ENCODE data around the gene CEP131.
"Not testable (repeated sequence)": the region's sequence is repeated elsewhere in the genome, so short reads cannot be mapped to it uniquely, and the experiment has no call there.

CEP131 gene

DNA sequence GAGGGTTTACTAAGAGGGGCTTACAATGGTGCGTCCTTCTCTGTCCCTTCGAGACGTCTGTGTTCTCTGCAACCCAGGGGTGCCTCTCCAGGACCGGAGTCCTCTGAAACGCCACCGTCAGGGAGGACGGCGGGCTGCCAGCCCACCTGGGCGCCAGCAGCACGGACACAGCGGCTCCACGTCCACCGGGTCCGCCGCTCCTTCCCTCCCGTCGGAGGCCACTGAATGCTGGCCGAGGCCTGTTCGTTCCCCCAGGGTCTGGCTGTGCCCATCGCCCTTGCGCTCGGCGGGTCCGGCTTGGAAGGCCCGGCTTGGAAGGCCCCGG, 15.7 kb upstream of the CEP131 start:
- no peak for DNase-seq

DNA sequence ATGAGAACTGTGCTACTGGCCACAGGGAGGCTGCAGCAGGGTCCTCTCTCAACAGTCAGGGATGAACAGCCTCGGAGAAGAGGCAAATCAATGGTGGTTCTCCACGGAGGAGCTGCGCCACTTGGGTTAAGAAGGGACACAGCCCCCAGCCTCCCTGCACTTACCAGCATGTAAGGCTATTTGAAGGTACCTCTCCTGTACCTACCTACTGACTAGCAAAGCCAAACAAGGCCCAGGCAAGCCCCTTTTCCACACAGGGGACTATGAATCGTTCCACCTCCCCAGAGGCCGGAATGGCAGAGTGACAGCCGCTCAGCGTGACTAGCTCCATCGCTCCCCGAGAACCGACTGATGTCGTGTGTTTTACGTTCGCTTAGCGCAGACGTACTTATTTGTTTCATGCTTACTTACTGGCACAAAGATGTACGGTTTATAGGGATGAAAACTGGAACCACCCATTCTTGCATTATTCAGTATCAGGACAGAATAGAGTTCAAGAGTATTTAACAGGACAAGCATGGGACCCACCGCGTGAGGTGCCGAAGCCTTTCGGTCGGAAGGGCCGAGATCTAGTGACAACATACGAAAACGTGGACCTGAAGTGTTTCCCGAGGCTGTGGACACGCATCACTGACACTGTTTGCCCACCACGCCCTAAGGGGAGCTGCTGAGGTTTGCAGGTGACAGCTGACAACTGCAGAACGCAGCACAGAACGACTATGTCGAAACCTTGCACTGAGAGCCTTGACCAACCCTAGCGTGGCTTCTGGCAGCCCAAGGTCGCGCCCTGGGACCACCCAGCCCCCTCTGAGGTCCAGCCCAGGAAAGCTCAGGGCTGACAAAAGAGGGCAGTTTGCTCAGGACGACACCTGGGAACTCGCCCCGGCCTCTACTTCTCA, 15.1 kb upstream of the CEP131 start:
- no peak for DNase-seq

DNA sequence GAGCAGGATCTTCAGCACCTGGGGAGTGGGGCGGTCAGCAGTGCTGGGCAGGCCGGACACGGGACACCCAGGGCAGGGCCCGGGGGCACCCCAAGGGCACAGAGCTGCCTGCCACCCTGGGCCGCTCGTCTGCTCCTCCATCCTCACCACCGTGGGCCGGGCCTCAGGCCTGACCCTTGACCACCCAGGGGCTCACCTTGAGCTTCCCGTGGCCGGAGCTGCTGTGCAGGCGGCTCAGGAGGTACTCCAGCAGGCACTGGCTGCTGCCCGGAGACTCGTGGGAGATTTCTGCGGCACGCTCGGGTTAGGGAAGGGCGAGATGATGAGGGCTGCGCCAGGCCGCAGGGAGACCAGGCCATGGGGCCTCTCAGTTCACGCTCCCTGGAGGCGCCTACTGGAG, 14.0 kb upstream of the CEP131 start:
- DNase-seq, result no peak

DNA sequence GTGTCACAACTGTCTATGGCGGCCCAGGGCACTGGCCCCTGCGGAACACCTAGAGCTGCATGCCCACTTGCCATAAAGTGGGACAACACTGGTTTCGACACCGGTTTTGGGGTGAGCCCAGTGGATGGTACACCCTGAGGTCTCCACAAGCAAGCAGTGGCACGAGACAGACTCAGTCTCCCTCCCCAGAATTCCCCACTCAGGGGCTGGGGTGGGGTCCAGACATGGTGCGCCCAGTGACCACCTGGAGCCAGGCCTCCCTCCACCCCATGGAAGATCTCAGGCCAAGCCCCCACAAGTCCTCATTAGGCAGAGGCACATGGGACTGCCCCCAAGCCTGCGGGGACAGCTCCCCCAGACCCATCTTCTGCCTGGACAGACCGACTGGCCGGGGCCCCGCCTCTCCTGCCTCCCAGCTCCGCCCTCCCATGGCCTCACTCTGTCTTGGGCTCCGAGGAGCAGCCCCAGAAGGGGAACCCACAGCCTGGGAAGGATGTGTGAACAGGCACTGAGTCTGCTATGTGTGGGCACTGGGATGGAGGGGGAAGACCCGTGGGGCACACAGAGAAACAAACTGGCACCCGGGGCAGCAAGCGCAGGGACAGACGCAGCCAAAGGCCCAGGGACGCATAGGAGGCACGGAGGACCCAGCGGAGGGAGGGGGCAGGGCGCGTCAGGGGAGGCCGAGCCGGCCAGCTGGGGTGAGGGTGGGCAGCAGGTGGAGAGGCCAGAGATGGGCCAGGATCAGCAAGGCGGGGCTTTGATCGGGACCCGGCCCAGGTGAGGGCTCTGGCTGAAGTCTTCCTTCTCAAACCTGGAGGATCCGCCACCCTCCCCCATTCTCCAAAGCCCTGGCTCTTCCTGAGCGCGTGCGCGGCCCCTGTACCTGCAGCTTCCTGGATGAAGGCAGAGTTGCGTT, 13.3 kb upstream of the CEP131 start:
- no peak for DNase-seq

DNA sequence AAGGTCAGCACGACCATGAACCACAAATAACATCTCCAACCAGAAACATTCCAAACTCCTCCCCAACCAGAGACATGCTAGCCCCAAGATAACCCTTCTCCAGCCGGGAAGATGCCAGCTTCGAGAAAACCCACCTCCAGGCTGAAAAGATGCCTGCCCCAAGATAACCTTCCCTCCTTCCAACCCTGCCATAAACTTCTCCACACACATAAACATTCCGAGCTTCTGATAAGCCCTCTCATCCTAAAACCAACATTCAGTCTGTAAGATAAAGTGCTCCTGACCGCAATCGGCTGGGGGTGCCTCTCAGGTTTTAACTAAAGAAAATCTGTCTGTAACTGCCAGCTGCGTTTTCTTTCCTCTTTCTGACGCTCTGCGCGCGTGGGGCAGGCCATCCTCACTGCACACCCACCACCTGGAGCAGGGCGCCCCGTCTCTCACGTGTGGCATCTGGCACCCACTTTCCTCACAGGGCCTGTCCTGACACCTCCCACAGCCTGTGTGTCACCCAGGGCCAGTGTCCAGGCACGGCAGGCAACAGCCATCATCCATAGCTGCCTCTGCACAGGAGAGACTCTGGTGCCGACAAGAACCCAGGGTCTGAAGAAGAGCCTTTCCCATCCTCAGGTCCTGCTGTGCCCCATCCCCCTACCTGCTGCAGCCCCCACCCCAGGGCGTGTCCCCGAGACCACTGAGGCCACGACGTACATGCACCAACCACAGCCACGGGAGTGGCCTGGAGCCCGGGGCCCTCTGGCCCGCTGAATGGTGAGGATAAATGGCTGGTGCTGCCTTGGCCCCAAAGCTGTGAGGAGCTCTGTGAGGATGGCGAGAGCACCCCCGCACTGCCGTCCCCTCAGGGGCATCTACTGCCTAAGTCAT, 12.4 kb upstream of the CEP131 start:
- DNase-seq, result no peak

DNA sequence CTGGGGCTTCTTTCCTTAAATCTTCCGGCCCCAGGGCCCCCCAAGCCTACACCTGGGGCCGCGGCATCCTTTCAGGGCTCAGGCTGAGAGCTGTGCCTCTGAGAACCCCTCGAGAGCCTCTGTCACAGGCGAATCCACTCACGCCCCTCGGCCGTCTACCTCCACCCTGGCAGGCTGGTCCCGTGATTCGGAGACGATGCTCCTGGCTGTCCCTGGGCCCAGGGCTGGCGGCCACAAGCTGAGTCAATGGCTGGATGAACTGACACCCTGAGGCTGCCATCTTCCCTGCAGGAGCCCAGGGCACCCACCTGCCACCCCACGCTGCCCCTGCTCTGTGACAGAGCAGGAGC, 11.7 kb upstream of the CEP131 start:
- DNase-seq, result no peak

DNA sequence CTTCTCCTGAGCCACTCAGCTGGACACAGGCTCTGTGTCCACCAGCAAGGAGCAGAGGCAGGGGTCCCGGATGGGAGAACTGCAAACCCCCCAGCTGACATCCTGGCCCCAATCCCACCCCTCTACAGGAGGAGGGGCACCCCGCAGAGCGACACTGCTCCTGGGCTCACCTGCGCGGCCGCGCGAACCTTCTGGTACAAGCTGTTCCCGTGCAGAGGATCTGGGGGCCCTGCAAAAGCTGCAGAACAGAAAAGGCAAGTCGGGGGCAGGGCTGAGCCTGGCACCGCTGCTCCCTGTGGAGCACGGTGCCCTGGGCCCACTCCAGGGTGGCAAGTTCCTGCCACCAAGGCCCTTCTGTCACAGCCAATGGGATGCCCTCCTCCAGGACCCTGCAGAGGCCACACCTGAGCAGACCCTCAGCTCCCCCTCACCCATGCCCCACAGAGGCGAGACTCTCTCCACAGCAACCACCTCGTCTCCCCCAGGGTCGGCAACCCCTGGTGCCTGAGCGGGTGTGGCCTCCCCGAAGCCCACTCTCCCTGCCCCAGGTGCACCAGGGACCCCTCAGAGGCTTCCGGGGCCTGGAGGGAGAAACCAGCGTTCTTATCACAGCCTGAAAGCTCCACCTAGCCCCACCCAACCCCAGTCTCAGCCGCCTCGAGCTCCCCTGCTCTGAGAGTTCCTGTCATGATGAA, 11.2 kb upstream of the CEP131 start:
- DNase-seq, result no peak

DNA sequence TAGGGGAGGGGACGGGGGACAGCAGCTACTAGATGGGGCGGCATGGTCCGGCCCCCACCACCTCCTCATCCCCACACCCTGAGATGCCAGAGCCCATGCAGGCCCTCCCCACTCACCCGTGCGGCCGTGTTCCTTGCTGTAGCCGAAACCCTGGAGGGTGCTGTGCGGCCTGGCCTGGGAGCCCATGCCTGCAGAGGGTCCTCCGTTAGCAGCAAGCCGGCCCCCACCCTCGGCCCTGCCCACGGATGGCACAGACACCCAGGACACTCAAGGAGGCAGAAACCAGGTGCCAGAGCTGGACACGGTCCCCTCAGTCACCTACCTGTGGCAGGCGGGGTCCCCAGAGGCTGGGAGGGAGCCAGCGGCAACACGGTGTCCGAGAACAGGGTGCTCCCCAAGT, 10.6 kb upstream of the CEP131 start:
- no peak for DNase-seq

DNA sequence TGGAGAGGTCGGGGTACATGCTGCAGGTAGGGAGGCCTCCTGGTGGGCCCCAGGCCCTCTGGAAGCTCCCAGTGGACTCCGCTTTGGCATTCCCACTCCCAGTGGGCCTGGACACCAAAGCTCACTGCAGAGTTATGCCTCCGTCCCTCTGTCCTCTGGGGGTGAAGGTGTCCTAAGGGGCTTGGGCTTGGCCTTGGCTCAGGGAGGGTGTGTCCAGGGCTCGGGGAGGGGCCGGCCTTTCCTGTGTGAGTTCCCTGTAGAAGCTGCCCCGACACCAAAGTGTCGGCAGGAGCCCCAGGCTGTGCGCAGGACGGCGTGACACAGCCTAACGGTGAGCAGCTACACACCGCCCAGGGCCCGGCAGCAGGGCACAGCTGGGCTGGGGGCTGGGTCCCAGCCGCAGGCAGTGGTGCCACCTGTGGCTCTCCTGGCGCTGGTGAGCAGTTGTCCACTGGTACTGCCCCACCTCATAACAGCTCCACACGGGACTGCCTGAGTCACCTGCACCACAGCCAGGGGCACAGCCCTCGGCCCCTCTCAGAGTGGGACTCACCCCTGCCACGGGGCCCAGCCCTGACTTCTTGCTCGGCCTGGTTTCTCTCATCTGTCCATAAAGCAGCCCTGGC, 10.0 kb upstream of the CEP131 start:
- no peak for DNase-seq

DNA sequence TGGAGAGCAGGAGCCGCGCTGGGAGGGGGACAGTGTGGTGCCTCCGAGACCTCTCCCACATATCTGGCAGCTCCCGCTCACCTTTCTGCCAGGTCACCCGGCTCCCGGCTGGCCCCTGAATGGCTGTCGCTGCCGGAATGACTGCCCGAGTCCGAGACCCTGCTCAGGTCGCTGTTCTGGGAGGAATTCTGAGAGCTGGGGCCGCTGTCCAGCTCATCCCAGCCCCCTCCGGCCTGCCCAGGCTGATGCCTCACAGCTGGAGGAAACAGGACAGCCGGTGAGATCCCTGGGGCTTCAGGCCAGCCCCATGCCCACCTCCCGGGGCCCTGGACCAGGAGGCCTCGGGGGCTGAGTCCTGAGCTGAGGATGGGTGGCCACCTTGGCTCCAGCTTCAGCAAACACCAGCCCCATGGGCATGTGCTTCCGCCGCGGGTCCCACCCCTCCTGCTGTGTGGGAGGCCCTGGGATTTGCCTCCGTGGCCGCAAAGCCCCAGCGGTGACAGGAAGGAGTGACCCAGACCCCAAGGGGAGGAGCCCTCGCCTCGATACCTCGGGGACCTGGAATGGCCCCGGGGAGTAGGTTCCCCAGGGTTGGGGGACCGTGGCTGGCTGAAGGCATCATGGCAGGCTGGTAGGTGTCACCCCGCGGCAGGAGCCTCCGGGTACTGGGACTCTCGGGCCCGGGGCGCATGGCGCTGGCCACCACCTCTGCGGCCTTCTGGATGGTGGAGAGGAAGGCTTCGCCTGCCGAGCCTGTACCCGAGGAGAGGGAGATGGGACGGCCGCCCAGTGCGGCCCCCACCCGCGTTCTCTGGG, 9.2 kb upstream of the CEP131 start:
- no peak for DNase-seq

DNA sequence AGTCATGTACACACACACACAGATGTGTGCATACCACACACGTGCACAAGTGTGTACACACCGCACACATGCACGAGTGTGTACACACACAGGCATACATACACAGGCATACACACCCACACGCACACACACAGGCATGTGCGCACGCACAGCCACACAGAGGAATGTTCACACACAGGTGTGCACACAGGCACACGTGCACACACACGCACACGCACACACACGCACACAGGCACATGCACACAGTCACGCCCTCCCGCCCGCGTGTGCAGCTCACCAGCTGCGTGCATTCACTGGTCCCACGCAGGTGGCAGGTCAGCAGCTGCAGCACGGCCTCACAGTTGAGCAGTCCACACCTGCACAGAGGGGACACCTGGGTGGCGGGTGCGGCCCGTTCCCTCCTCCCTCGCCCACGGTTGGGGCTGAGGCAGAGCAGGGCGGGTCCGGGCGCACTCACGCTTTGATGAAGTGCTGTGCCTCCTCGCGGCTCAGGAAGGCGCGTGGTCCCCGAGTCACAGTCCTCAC, 8.4 kb upstream of the CEP131 start:
- no peak for DNase-seq

DNA sequence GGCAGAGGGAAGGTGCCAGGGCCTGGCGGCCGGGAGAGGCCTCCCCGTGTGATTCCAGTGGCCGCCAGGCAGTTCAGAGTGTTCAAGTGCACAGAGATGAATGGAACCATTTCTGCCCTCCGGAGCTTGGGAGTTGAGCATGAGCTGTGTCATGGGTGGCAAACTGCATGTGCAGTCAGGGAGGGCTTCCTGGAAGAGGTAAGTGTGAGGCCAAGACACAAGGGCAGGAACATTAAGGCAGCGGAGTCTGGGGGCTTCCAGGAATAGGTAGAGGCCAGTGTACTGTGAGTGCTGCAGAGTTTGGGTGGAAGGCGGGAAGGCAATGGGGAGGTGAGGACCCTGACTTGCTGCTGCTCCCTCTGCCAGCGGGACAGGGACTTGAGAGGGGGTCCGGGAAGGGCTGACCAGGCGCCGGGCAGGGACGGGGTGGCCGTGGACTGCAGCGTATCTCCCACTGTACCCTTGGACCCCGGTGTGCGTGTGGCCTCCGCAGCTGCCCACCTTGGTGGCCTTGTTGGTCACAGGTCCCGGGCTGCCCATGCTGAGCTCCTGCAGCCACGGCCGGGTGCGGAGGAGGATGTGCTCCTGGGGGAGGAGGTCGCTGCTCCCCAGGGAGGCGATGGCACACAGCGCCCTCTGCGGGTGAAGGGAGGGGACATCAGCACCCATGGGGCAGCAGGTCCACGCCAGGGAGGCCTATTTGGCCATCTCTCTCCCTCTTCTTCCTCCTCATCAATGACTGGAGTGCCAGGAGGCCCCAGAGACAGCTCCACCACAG, 7.5 kb upstream of the CEP131 start:
- no peak for DNase-seq

DNA sequence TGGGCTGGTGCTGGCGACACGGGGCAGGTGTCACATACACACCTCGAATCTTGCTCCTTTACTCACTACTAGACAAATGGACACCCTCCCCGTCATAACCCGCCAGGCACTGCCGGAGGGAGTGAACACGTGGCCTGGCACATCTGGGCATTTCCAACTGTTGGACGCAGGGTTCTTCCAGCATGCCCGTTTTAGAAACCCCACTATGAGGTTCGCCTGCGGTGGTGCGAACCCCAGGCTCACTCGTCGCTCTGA, 6.8 kb upstream of the CEP131 start:
- DNase-seq, result no peak

DNA sequence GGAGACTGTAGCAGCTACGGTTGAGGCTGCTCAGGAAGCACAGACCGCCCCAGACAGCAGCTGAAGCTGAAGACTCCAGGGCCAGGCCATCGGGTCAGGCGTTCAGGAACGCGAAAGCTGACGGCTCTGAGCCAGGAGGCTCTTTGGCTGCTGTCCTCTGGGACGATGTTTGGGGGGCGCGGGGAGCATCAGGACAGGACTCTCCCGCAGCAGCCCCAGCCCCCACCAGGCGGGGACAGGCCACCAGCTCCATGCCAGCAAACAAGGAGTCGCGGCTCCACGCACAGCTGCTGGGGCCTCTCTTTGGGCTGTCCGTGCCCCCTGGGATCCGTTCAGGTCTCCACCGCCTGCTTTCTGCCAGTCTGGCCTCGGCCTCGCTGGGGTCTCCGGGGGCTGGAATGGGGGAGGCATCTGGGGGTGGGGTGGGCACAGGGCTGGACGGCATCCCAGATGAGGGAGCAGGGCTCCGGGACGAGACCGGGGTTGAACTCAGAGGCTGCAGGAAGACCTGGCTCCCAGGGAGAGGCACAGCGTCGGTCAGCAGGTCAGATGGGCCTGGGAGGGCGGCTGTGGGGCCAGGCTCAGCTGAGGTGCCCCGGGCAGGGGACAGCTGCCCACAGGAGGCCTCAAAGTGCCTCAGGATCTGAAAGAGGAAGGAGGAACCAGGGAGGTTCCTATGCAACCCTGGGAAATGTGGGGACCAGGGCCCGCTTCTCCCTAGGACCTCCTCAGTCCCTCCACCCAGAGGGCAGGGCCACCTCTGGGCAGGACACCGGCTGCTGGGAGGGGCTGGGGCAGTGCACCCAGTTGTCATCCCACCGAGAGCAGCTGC, 6.3 kb upstream of the CEP131 start:
- DNase-seq, result no peak

DNA sequence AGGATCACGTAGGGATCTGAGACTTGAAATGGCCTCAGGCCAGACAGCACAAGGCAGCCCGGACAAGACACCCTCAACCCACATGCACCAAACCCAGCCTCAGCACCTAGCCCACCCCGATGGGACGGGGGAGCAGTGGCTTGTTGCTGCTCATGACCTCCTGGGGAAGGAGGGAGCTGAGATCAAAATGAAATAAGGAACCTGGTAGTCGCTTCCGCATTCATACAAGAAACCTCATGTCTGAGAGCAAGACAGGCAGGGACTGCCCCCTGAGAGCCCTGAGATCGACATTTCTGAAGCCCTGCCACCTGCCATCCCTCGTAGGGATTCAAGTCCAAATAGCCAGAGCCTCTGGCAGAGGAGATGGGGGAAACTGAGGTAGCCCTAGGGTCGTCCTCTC, 5.7 kb upstream of the CEP131 start:
- DNase-seq, result no peak

DNA sequence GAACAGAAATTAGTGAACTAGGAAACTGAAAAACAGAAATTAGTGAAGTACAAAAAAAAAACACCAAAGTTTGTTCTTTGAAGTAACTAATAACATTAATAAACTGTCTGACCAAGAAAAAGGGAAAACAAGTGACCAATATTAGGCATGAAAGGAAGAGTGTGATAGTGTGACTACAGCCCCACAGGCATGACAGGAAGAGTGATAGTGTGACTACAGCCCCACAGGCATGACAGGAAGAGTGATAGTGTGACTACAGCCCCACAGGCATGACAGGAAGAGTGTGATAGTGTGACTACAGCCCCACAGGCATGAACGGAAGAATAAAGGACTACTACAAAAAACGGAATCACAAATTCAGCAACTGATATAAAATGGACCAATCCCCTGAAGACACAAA, 4.9 kb upstream of the CEP131 start:
- DNase-seq, result not testable (repeated sequence)

DNA sequence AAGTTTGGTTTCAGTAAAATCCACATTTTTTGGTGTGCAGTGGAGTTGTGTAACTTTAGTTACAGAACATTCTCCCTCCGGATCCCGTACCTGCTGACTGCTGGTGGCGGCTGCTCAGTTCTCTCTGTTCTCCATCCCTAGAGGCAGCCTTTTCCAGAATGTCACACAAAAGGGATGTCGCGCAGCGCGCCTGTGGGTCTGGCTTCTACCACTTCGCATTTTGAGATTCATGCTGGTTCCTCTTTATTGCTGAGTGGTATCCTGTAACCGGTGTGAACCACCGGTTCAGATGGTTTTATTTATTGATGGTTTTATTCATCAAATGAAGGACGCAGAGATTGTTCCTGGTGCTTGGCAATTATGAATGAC, 981 bp upstream of the CEP131 start:
- no peak for DNase-seq

DNA sequence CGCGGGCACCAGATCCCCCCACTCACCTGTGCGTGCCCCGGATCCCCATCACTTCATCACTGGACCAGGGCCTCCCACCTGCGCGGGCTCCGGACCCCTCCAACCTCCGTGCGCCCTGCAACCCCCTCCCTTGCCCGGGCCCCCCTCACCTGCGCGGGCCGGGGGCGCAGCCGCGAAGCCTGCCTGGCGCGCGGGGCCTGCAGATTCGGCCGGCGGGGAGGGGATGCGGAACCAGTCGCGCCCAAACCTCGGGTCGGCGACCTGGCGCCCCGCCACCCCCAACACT, 202 bp downstream of the CEP131 start:
- no peak for DNase-seq

DNA sequence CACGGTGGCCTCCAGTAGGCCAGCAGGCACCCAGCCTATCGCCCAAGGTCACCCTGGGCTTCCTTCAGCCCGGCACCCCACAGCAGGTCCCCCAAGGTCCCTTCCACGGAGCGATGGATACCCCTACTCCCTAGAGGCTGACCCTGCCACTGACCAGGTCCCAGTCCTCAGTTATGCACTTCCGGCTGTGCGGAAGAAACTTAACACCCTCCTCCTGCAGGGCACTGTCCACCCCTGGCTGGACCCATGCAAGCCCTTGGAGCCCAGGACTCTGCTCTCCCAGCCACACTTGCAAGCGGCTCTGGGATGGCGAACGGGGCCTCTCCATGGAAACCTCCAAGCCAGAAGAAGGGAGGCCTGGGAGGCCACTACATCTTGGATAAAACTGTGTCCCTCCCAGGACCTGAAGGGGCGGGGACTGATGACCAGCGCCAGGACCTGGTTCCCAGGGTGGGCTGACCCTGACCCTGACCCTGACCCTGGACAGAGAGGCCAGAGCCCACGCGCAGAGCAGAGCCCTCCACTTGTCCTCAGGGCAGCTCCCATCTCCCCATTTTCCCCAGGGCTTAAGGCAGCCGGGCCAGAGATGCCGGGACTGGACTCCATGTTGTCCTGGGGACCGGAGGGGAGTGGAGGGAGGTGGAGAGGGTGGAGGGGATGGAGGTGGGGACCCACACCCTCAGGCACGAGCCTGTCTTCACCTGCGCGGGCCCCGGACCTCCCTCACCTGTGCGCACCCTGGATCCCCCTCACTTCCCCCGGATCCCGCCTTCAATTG, 734 bp downstream of the CEP131 start:
- no peak for DNase-seq
